Dermis blood vessel endothelial cell (primary cell): ENCODE results near the gene WDR47. TPM values are rescaled to one million over a fixed set of nuclear protein-coding genes. Genes with fewer than 3 reads are reported as not detected.
"Not testable (repeated sequence)": the region's sequence is repeated elsewhere in the genome, so short reads cannot be mapped to it uniquely, and the experiment has no call there.

Experiments
- DNase-seq: peaks from one replicate; pipeline ENCODE4 v3.0.0; 2010
- total RNA-seq: library from RNA; depleted of rRNA; stranded (reverse); fragments of >200 nt; gene quantifications from 2 replicates; pipeline ENCODE4 v1.2.3, GENCODE V29; 2014

Gene WDR47
- 21.6 and 22.2 TPM in 2 replicates for total RNA-seq

DNA sequence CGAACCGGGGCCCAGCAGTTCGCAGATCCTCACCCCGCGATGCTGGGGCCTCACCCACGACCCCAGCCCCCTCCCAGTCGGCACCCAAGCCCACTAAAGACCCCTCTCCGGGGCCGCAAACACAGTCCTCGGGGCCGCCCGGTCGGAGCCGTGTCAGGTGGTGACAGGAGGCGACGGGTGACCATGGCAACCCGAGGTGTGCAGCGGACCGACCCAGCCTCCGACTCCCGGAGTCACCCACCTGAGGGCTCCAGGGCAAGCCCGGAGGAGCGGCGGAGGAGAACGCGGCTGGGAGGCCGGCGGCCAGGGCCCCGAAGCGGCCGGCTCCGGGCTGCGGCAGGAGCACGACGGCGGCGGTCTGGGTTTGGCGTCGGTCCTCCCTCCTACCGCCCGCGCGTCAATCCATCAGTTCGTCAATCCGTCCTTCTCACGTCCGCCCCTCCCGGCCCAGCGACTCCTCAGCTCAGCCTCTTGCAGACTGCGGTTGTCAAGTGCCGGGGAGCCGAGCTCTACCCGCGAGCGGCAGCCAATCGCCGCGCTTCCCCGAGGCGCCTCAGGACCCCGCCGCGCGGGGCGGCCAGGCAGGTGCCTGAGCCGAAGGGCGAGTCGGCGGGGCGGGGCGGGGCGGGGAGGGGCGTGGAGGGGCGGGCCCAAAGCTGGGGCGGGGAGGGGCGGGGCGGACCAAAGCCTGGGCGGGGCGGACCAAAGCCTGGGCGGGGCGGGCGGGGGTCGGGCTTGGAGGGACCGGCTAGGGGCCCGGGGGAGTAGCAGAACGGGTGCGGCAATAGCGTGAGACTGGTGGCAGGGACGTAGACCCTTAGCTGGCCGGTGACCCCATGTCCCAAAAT, at the start of gene WDR47:
Gene WDR47 (minus strand): TSS at position 482 of the 848 bp plus-strand sequence. CDS start 18,590 bp downstream, outside the sequence.
- DNase-seq: peak; percentile 98

- DNase-seq: peak; percentile 58
Observed at GRCh38 chr1:109091078-109091838, 49.4 kb upstream of the WDR47 start.

DNA sequence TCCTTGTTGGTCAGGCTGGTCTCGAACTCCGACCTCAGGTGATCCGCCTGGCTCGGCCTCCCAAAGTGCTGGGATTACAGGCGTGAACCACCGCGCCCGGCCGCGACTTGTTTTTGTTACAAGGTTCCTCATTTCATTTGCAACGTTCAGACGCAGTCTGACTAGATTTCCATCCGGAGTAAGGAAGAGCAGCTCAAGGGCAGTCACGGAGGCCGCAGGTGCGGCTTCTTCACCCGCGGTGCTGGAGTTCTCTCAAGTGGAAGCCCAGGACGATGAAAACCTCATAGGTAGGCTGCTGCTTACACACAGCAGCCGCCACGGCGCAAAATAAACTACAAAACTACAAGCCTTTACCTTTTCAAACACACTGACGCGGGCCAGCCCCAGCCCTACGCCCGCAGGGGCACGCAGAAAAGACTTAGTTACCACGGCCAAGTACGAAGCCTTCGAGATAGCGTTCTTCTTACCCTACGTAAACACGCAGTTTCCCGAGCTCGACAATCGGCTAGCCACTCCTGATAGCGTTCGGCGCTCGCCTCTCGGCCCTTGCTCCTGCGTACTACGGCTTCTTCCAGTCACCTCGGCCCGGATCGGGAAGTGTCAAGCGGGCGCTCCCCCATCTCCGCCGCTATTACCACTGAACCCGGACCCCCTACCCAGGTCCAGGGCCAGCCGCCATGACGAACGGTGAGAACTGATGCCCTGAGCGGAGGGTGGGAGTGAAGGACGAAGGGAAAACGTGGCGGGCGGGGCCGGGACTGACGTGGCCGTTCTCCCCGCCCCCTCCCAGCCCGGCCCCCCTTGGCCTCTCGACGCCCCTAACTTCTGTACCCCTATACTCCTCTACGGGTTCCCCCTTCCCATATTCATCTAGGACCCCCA, 48.5 kb upstream of the WDR47 start, which contains the start of gene TMEM167B:
Gene TMEM167B (plus strand): TSS at position 569 of the 882 bp plus-strand sequence. CDS start 109 bp downstream, at position 678.
- DNase-seq: peak; percentile 98

DNA sequence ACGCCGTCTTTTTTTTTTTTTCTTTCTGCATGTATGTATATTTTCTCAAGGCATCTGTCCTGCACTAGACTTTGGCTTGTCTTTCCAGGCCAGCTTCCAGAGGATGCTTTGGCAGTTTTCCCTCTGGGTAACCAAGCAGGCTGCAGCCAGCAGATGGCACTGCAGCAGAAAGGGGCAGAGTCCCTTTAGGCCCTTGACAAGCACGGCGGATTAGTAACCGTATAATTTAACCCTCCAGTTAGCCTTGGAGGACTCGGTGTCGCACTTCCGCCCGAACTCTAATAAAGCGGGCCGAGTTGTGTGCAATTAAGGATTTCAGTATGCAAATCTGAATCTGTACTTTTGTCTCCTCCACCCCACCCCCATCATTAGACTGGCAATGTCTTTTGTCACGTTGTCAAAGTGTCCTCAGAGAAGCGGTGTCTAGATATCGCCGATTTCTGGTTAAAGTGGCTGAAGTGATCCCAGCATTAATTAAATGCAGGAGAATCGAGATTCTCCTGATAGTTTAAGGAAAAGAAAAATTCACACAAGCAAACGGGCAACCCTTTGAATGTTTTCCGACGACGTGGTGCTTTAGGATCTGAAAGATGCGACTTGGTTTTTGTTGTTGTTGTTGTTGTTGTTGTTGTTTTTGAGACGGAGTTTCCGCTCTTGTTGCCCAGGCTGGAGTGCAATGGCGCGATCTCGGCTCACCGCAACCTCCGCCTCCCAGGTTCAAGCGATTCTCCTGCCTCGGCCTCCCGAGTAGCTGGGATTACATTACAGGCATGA, 47.5 kb upstream of the WDR47 start:
- DNase-seq: peak; percentile 72

DNA sequence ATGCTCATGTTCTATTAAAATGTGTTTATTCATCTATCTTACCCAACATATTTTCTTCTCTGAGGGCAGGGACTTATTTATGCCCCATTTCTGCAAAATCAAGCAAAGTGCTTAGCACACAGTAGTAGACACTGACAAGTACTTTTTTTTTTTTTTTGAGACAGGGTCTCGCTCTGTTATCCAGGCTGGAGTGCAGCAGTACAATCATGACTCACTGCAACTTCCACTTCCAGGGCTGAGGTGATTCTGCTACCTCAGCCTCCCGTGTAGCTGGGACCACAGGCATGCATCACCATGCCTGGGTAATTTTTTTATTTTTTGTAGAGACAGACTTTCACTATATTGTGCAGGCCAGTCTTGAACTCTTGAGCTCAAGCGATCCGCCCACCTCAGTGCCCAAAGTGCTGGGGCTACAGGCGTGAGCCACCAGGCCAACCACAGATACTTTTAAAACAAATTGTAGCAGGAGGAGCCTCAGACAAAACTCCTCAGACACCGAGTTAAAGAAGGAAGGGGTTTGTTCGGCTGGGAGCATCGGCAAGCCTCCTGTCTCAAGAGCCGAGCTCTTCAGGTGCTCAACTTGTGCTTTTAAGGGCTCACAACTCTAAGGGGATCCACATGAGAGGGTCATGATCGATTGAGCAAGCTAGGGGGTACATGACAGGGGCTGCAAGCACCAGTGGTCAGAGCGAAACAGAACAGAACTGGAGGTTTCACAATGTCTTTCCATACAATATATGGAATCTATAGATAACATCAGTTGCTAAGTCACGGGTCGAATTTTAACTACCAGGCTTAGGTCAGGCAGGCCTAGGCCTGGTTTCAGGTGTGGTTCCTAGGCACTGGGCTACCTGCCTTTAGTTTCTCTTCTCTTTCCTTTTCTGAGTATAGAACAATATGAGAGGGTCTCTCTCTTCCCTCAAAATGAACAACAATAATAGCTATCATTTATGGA, 42.9 kb upstream of the WDR47 start:
- no peak for DNase-seq

- DNase-seq: no peak
Observed at GRCh38 chr1:109083923-109084322, 42.0 kb upstream of the WDR47 start.

DNA sequence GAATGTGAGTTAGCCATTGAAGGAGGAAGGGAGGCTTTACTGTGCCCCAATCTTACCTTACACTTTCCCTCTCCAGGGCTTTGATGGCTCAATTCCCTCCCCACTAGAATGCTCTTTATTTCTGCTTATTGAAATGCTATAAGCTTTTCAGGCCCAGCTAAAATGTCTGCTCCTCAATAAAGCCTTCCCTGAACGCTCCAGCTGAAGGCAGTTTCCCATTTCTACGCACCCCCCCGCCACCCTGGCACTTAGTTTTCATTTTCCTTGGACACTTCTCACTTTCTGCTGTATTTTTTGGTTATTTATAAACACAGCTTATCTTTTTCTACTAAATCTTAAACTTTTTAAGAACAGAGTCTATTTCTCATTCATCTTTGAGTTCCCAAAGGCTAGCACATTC, 41.6 kb upstream of the WDR47 start:
- no peak for DNase-seq

GRCh38 chr1:109080441-109081082, 38.7 kb upstream of the WDR47 start:
- DNase-seq: no peak

DNA sequence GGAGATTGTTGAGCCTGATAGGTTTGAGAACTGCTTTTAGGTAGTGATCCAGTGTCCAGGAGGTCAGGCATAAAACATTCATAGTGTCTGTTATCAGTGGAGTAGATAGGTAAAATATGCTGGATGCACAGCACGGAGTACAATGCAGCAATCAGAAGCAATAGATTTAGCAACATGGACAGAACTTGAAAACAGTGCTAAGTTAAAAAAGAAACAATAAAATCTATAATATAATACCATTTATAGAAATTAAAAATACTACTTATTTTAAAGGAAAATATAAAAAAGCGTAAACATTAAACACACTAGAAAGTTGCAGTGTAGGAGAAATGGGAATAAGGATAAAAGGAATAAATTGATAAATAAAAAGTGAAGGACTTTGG, 37.3 kb upstream of the WDR47 start:
- DNase-seq: no peak

DNA sequence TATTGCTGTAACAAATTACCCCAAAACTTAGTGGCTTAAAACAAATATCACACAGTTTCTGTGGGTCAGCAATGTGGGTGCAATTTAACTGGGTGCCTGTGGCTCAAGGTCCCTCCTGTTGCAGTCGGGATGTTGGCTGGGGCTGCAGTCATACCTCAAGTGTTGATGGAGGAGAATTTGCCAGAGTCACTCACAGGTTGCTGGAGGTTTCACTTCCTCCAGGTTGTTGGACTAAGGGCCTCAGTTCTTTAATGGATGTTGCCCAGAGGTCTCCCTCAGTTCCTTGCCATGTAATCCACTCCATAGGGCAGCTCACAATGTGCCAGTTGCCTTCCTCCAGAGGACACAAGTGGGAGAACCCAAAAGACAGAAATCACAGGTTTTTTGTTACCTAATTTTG, 36.4 kb upstream of the WDR47 start:
- no peak for DNase-seq

DNA sequence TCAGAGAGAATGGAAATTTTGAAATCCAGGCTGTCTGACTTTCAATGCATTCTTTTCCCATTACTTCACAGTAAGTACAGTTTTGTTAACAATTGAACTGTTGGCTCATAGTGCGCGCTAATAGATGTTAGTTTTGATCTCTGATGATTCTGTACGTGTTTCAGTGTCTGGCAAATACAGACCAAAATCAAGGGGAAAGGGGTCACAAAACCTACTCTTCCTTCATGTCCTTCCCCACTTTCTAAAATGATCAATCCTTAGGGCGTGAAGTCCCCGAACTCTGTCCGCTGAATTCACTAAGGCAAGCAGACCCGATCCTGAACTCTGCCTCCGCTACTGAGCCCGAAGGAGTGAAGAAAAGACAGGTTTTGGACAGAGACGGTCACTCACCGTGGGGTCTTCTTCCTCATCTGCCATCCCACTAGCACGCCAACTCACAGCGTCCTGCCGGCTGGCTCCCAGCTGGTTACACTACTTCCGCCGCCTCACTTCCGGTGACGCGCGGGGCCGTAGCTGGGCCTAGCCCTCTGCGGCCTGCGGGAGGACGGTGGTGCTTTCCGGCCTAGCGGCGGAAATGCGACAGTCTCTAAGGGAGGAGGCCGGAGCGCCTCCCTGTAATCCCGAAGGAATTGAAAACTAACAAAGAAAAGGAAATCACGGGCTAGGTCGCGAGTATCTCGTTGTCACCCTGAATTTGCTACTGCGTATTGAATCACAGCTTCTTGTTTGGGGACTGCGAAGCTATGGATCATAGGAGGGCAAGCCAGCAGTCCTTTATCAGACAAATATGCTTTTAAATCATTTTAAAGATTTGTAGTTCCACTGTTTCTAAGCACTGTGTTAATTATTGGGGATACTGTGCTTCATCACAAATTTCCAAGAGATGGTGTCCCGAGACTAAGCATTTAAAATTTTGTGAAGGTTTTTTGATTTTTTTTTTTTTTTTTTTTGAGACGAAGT, 33.9 kb upstream of the WDR47 start, which contains the start of gene TAF13:
Gene TAF13 (minus strand): TSS at position 473 of the 960 bp plus-strand sequence. CDS start 56 bp downstream, at position 417.
- peak; percentile 97 for DNase-seq

DNA sequence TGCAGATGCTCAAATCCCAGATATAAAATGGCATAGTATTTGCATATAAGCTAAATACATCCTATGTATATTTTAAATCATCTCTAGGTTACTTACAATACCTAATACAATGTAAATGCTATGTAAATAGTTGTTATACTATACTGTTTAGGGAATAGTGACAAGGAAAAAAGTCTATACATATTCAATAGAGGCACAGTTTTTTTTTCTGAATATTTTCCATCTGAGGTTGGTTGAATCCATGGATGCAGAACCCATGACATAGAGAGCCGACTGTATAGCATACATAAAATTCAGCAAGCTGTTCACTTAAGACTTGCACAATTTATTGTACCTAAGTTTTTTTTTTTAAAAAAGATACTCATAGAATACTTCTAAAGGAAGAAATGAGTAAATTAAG, 27.4 kb upstream of the WDR47 start:
- DNase-seq: no peak

- DNase-seq: no peak
Observed at GRCh38 chr1:109067883-109068282, 26.0 kb upstream of the WDR47 start.

DNA sequence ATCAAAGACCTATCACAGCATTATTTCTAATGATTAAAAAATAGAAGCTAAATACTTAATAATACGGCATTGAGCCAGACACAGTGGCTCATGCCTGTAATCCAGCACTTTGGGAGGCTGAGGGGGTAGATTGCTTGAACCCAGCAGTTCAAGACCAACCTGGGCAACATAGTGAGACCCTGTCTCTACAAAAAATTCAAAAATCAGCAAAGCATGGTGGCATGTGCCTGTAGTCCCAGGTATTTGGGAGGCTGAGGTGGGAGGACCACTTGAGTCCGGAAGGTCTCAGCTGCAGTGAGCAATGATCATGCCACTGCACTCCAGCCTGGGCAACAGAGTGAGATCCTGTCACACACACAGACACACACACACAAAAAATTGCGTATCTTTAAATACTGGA, 23.2 kb upstream of the WDR47 start:
- no peak for DNase-seq

GRCh38 chr1:109061183-109061582, 19.3 kb upstream of the WDR47 start:
- DNase-seq: no peak

- DNase-seq: no peak
Observed at GRCh38 chr1:109060707-109061106, 18.8 kb upstream of the WDR47 start.

DNA sequence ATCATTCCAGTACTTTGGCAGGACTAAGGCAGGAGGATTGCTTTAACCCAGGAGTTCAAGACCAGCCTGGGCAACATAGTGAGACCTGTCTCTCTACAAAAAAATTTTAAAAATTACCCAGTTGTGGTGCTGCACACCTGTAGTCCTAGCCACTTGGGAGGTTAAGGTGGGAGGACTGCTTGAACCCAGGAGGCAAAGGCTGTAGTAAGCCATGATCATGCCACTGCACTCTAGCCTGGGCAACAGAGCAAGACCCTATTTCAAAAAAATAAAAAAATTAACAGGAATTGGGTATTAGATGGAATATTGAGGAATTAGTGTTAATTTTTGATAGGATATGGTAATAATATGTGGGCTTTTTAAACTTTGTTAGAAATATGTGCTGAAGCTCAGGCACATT, 17.1 kb upstream of the WDR47 start:
- no peak for DNase-seq

DNA sequence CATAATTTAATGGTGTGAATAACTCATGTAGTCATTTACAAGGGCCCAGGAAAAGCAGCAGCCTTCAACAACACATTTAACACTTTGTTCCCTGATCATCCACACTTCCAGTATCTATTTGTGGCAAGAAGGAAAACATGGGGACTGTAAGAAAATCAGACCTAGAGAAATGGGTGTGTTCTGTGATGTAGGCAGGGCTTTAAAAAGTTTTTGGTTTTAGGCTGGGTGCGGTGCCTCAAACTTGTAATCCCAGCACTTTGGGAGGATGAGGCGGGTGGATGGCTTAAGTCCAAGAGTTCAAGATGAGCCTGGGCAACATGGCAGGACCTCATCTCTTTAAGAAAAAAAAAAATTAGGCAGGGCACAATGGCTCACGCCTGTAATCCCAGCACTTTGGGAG, 14.2 kb upstream of the WDR47 start:
- no peak for DNase-seq

GRCh38 chr1:109052145-109052544, 10.2 kb upstream of the WDR47 start:
- DNase-seq: not testable (repeated sequence)
